Peyer's patch (tissue), 4 donors: ENCODE data around the gene SAPCD1. TPM values are rescaled to one million over a fixed set of nuclear protein-coding genes. Genes with fewer than 3 reads are reported as not detected.

Experiments
- DNase-seq, 3 donors: peaks; one replicate each; pipeline ENCODE4 v3.0.0-alpha.2; 2017 to 2019
- H3K27ac ChIP-seq, 4 donors: fragments of 200-600 bp; sonication (generic); one replicate each; pipeline ENCODE4 v1.5.1; 2016 to 2019
- H3K27me3 ChIP-seq, 2 donors: fragments of 200-600 bp; sonication (generic); one replicate each; pipeline ENCODE4 v1.5.1; 2019
- H3K36me3 ChIP-seq, 3 donors: fragments of 200-600 bp; sonication (generic); one replicate each; pipeline ENCODE4 v1.5.1; 2016 to 2019
- H3K4me1 ChIP-seq, 4 donors: fragments of 200-600 bp; sonication (generic); one replicate each; pipeline ENCODE4 v1.5.1; 2016 to 2019
- H3K4me3 ChIP-seq, 4 donors: fragments of 200-600 bp; sonication (generic); 1 replicate in 3 of 4; 2 replicates in 1 of 4; pipeline ENCODE4 v1.5.1; 2016 to 2019; ENCODE audit warnings: mild to moderate bottlenecking in 1 of 4
- H3K9me3 ChIP-seq, 4 donors: fragments of 200-600 bp; sonication (generic); one replicate each; pipeline ENCODE4 v1.5.1; 2016 to 2019; ENCODE audit warnings: mild to moderate bottlenecking in 1 of 4
- POLR2A ChIP-seq, 2 donors: fragments of 450-650 bp; IDR thresholded peaks; one replicate each; pipeline ENCODE4 v1.5.1; 2017; ENCODE audit warnings: antibody characterized with exemption in 2 of 2, mild to moderate bottlenecking in 2 of 2, moderate library complexity in 2 of 2
- total RNA-seq, 4 donors: library from RNA; depleted of rRNA; stranded (reverse); fragments of >200 nt; gene quantifications; one replicate each; pipeline ENCODE4 v1.1.0, GENCODE V29; 2016
- TF ChIP-seq, protein P1 (sequence below), 6 experiments: fragments of 450-650 bp in 4 of 6; fragments of 200-600 bp in 2 of 6; sonication (generic) in 1 of 6; IDR thresholded peaks; one replicate each; pipeline ENCODE4 v1.5.1; 2017 to 2019; ENCODE audit warnings: antibody characterized with exemption in 6 of 6, mild to moderate bottlenecking in 3 of 6, moderate library complexity in 1 of 6

Gene SAPCD1
- total RNA-seq, 4 donors from 2014 or later, result 6.6 to 10.3 (median 9.5) TPM

DNA sequence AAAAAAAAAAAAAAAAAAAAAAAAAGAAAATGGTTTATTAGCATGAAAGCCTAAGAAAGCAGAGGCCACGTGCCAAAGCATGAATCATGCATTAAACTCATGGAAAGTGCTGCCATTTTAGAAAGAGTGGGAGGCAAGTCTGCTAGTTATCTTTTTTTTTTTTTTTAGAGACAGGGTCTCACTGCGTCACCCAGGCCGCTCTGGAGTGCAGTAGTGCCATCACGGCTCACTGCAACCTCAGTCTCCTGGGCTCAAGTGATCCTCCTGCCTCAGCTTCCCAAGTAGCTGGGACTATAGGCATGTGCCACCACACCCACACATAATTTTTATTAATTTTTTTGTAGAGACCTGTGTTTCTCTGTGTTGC is 9.5 kb downstream of the SAPCD1 start:
- Histone ChIP-seq H3K27ac (no peak overlapping the region), H3K36me3 (no peaks in the 10 kb centered on the region), H3K4me3 (no peak overlapping the region), H3K9me3 (no peaks in the 10 kb centered on the region), H3K4me1 (peaks cover 0 to 37% (median 4%) of the 10 kb centered on the region in 4 donors), H3K27me3 (no peaks in the 10 kb centered on the region)
- DNase-seq, result no peak
- no peak for TF ChIP-seq POLR2A (IDR thresholded peaks at IDR 0.05)
- TF ChIP-seq, protein P1, sequence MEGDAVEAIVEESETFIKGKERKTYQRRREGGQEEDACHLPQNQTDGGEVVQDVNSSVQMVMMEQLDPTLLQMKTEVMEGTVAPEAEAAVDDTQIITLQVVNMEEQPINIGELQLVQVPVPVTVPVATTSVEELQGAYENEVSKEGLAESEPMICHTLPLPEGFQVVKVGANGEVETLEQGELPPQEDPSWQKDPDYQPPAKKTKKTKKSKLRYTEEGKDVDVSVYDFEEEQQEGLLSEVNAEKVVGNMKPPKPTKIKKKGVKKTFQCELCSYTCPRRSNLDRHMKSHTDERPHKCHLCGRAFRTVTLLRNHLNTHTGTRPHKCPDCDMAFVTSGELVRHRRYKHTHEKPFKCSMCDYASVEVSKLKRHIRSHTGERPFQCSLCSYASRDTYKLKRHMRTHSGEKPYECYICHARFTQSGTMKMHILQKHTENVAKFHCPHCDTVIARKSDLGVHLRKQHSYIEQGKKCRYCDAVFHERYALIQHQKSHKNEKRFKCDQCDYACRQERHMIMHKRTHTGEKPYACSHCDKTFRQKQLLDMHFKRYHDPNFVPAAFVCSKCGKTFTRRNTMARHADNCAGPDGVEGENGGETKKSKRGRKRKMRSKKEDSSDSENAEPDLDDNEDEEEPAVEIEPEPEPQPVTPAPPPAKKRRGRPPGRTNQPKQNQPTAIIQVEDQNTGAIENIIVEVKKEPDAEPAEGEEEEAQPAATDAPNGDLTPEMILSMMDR (IDR thresholded peaks at IDR 0.05), result no peak

GRCh38 chr6:31775184-31775583 is 12.7 kb downstream of the SAPCD1 start:
- H3K9me3 ChIP-seq, result no peaks in the 10 kb centered on the region
- peak overlapping the region in 2 of 4 donors; percentile 57 to 76 for H3K27ac ChIP-seq
- peak in 1 of 2 donors; percentile 30 for TF ChIP-seq POLR2A (IDR thresholded peaks at IDR 0.05)
- TF ChIP-seq, protein P1 (IDR thresholded peaks at IDR 0.05), result peak in 3 of 6 experiments; percentile 49 to 57 (median 56)
- no peaks in the 10 kb centered on the region for H3K27me3 ChIP-seq
- peak in 2 of 3 donors; percentile 74 to 82 for DNase-seq
- H3K4me1 ChIP-seq, result peaks cover 0 to 33% (median 8%) of the 10 kb centered on the region in 4 donors
- peaks cover 0 to 23% (median 0%) of the 10 kb centered on the region in 3 donors for H3K36me3 ChIP-seq
- H3K4me3 ChIP-seq, result no peak overlapping the region

- no peak for DNase-seq
- Histone ChIP-seq H3K36me3 (peaks cover 0 to 29% (median 0%) of the 10 kb centered on the region in 3 donors), H3K9me3 (no peaks in the 10 kb centered on the region), H3K4me1 (peaks cover 0 to 31% (median 8%) of the 10 kb centered on the region in 4 donors), H3K27ac (peak overlapping the region in 2 of 4 donors; percentile 57 to 76), H3K4me3 (peak overlapping the region in 1 of 4 donors; percentile 36), H3K27me3 (no peaks in the 10 kb centered on the region)
- TF ChIP-seq POLR2A (IDR thresholded peaks at IDR 0.05), result no peak
- TF ChIP-seq, protein P1 (IDR thresholded peaks at IDR 0.05), result no peak
Measured at GRCh38 chr6:31775633-31776484, 13.4 kb downstream of the SAPCD1 start.

DNA sequence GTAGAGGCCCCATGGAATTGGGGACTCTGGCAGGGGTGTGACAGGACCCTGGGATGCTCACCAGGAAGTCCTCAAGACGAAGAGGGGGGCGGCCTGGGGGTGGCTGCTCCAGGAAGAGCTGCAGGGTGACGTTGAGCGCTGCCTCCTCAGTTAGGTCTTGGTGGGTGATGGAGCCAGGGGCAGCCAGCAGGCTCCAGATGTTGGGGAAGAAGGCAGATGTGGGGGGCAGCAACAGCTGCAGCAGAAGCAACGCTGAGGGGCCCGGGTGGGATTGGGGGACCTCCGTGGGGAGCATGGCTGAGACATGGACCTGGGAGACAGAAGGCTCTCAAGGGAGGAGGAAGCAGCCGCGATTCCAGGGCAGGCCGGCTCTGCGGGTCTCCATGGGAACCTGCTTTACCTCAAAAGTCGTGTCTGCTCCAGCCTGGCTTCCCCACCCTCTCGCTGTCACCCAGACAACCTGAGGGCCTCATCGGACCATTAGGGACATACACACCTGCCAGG is 14.1 kb downstream of the SAPCD1 start:
- TF ChIP-seq, protein P1 (IDR thresholded peaks at IDR 0.05), result no peak
- TF ChIP-seq POLR2A (IDR thresholded peaks at IDR 0.05), result no peak
- Histone ChIP-seq H3K4me1 (peaks cover 0 to 31% (median 8%) of the 10 kb centered on the region in 4 donors), H3K27me3 (no peaks in the 10 kb centered on the region), H3K9me3 (no peaks in the 10 kb centered on the region), H3K27ac (peak overlapping the region; percentile 45 to 76 (median 56)), H3K4me3 (peak overlapping the region in 2 of 4 donors; percentile 26 to 36), H3K36me3 (peaks cover 0 to 36% (median 0%) of the 10 kb centered on the region in 3 donors)
- DNase-seq, result no peak

- DNase-seq, result peak; percentile 58 to 90 (median 85)
- TF ChIP-seq, protein P1 (IDR thresholded peaks at IDR 0.05), result peak in 2 of 6 experiments; percentile 4 to 12
- peak; percentile 34 to 68 for TF ChIP-seq POLR2A (IDR thresholded peaks at IDR 0.05)
- Histone ChIP-seq H3K4me1 (peaks cover 0 to 31% (median 8%) of the 10 kb centered on the region in 4 donors), H3K27ac (peak within 1 kb of the TSS; percentile 45 to 76 (median 56)), H3K4me3 (peak within 1 kb of the TSS in 2 of 4 donors; percentile 26 to 36), H3K9me3 (no peaks in the 10 kb centered on the region), H3K36me3 (peaks cover 0 to 42% (median 0%) of the 10 kb centered on the region in 3 donors), H3K27me3 (no peaks in the 10 kb centered on the region)
Measured at GRCh38 chr6:31776989-31777666, 14.7 kb downstream of the SAPCD1 start, which contains the start of gene VWA7. VWA7 (minus strand) TSS chr6:31777328; CDS start chr6:31776779, 549 bp downstream.
